NOMO-1 treated with dmso at 0.1 percent for 144 hours (cell line): Measurements from ENCODE around the gene ZBED2.

Experiments
- DNase-seq: peaks from one replicate; lab custom pipeline; 2025; ENCODE audit not compliant: unreplicated experiment; lab: John Stamatoyannopoulos, UW

Gene ZBED2

GRCh38 chr3:111604119-111604518 is 9.0 kb upstream of the ZBED2 start:
- DNase-seq, result no peak

GRCh38 chr3:111603679-111604078 is 8.5 kb upstream of the ZBED2 start:
- DNase-seq, result no peak

GRCh38 chr3:111601810-111602209 is 6.7 kb upstream of the ZBED2 start:
- DNase-seq, result no peak

GRCh38 chr3:111598552-111598951 is 3.4 kb upstream of the ZBED2 start:
- no peak for DNase-seq

- DNase-seq, result no peak
Measured at GRCh38 chr3:111598139-111598538, 3.0 kb upstream of the ZBED2 start.

- DNase-seq, result no peak
Measured at GRCh38 chr3:111596328-111596727, 1.2 kb upstream of the ZBED2 start.

- no peak for DNase-seq
Measured at GRCh38 chr3:111594781-111595180, 365 bp downstream of the ZBED2 start.

- DNase-seq, result no peak
Measured at GRCh38 chr3:111594205-111594604, 941 bp downstream of the ZBED2 start.

GRCh38 chr3:111593666-111594065 is 1.5 kb downstream of the ZBED2 start:
- no peak for DNase-seq

GRCh38 chr3:111592936-111593335 is 2.2 kb downstream of the ZBED2 start:
- no peak for DNase-seq

- DNase-seq, result no peak
Measured at GRCh38 chr3:111592143-111592542, 3.0 kb downstream of the ZBED2 start.

- no peak for DNase-seq
Measured at GRCh38 chr3:111591555-111591954, 3.6 kb downstream of the ZBED2 start.

GRCh38 chr3:111590143-111590491 is 5.0 kb downstream of the ZBED2 start:
- no peak for DNase-seq

GRCh38 chr3:111589303-111590142 is 5.6 kb downstream of the ZBED2 start:
- no peak for DNase-seq

- DNase-seq, result no peak
Measured at GRCh38 chr3:111588527-111588926, 6.6 kb downstream of the ZBED2 start.

GRCh38 chr3:111585217-111585616 is 9.9 kb downstream of the ZBED2 start:
- DNase-seq, result no peak

- no peak for DNase-seq
Measured at GRCh38 chr3:111584744-111585143, 10.4 kb downstream of the ZBED2 start.

GRCh38 chr3:111582120-111582474 is 13.0 kb downstream of the ZBED2 start:
- no peak for DNase-seq

- DNase-seq, result no peak
Measured at GRCh38 chr3:111581403-111582119, 13.6 kb downstream of the ZBED2 start.

- DNase-seq, result no peak
Measured at GRCh38 chr3:111579495-111579894, 15.7 kb downstream of the ZBED2 start.

GRCh38 chr3:111578867-111579266 is 16.3 kb downstream of the ZBED2 start:
- no peak for DNase-seq

GRCh38 chr3:111577798-111578685 is 17.1 kb downstream of the ZBED2 start:
- DNase-seq, result peak; percentile 10
